ENCODE results near the gene GRM1. TPM values are rescaled to one million over a fixed set of nuclear protein-coding genes. Genes with fewer than 3 reads are reported as not detected.

The GRM1 gene
- total and polyA plus RNA-seq, 2 donors (not counting 1 experiment from before 2014, with no cell fraction given) = 0.17 TPM; not detected in 1

GRCh38 chr6:146426516-146426915, 397.7 kb downstream of the GRM1 start:
- Histone ChIP-seq H3K79me2 (ENCODE audit: control insufficient read depth, insufficient read depth, low read length) (no peaks in the 10 kb centered on the region), H3K9me3 (ENCODE audit: control insufficient read depth, insufficient read depth, low read depth, low read length) (no peaks in the 10 kb centered on the region), H3K4me2 (ENCODE audit: extremely low read depth, insufficient read depth, low read length) (no peak overlapping the region), H3K4me3 (replicated peaks in 1 of 4; ENCODE audit: control extremely low read depth in 1 of 4, insufficient read depth in 1 of 4, low read depth in 3 of 4, low read length in 4 of 4) (no peak overlapping the region), H3K36me3 (ENCODE audit: control insufficient read depth, insufficient read depth, low read length) (no peaks in the 10 kb centered on the region), H3K4me1 (ENCODE audit: control insufficient read depth, extremely low read depth, insufficient read depth, low read length) (no peaks in the 10 kb centered on the region), H2AFZ (ENCODE audit: low read length) (no peak overlapping the region), H3K27me3 (ENCODE audit: control insufficient read depth, insufficient read depth, low read length) (no peaks in the 10 kb centered on the region), H3K9ac (ENCODE audit: insufficient read depth, low read length) (no peak overlapping the region), H3K27ac (ENCODE audit: insufficient read depth, low read length) (no peak overlapping the region), H4K20me1 (ENCODE audit: control insufficient read depth, extremely low read depth, insufficient read depth, low read length) (no peaks in the 10 kb centered on the region)
- no peak for DNase-seq (ENCODE audit: low read depth in 2 of 2)
- TF ChIP-seq EZH2 (IDR thresholded peaks at IDR 0.05; ENCODE audit: low read length, missing control alignments) (no peak), CTCF (conservative IDR thresholded peaks at IDR 0.05 in 1 of 2, IDR thresholded peaks at IDR 0.05 in 1 of 2; ENCODE audit: low read depth in 1 of 2, low read length in 2 of 2) (no peak)

DNA sequence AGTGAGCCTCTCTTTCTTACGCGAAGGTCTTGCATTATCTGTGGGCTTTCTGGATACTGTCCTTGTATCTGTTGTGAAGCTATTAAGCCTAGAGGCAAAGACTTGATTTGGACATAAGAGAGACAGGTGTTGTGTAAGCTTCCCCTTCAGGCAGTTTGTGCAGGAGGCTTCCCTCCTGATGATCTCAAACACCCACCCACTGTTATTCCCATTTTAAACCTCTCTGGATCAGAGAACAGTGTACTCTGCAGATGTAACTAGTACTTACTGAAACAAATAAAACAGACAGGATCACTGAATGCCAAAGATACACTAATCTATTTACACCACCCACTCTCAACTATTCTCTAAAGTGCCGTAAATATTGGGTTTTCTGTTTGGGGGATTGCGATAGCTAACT, 401.0 kb downstream of the GRM1 start:
- DNase-seq (ENCODE audit: low read depth in 2 of 2) = no peak
- Histone ChIP-seq H2AFZ (ENCODE audit: low read length) (no peak overlapping the region), H3K4me3 (replicated peaks in 1 of 4; ENCODE audit: control extremely low read depth in 1 of 4, insufficient read depth in 1 of 4, low read depth in 3 of 4, low read length in 4 of 4) (no peak overlapping the region), H3K9ac (ENCODE audit: insufficient read depth, low read length) (no peak overlapping the region), H3K27me3 (ENCODE audit: control insufficient read depth, insufficient read depth, low read length) (no peaks in the 10 kb centered on the region), H4K20me1 (ENCODE audit: control insufficient read depth, extremely low read depth, insufficient read depth, low read length) (no peaks in the 10 kb centered on the region), H3K9me3 (ENCODE audit: control insufficient read depth, insufficient read depth, low read depth, low read length) (no peaks in the 10 kb centered on the region), H3K79me2 (ENCODE audit: control insufficient read depth, insufficient read depth, low read length) (no peaks in the 10 kb centered on the region), H3K27ac (ENCODE audit: insufficient read depth, low read length) (no peak overlapping the region), H3K4me2 (ENCODE audit: extremely low read depth, insufficient read depth, low read length) (no peak overlapping the region), H3K36me3 (ENCODE audit: control insufficient read depth, insufficient read depth, low read length) (no peaks in the 10 kb centered on the region), H3K4me1 (ENCODE audit: control insufficient read depth, extremely low read depth, insufficient read depth, low read length) (no peaks in the 10 kb centered on the region)
- no peak for TF ChIP-seq EZH2 (IDR thresholded peaks at IDR 0.05; ENCODE audit: low read length, missing control alignments)
- no peak for TF ChIP-seq CTCF (conservative IDR thresholded peaks at IDR 0.05 in 1 of 2, IDR thresholded peaks at IDR 0.05 in 1 of 2; ENCODE audit: low read depth in 1 of 2, low read length in 2 of 2)

DNA sequence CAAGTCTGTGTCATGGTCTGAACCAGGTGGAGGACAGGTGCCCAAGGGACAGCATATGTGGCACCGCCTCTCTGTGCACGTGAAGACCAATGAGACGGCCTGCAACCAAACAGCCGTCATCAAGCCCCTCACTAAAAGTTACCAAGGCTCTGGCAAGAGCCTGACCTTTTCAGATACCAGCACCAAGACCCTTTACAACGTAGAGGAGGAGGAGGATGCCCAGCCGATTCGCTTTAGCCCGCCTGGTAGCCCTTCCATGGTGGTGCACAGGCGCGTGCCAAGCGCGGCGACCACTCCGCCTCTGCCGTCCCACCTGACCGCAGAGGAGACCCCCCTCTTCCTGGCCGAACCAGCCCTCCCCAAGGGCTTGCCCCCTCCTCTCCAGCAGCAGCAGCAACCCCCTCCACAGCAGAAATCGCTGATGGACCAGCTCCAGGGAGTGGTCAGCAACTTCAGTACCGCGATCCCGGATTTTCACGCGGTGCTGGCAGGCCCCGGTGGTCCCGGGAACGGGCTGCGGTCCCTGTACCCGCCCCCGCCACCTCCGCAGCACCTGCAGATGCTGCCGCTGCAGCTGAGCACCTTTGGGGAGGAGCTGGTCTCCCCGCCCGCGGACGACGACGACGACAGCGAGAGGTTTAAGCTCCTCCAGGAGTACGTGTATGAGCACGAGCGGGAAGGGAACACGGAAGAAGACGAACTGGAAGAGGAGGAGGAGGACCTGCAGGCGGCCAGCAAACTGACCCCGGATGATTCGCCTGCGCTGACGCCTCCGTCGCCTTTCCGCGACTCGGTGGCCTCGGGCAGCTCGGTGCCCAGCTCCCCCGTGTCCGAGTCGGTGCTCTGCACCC, 405.2 kb downstream of the GRM1 start:
- Histone ChIP-seq H3K36me3 (ENCODE audit: control insufficient read depth, insufficient read depth, low read length) (no peaks in the 10 kb centered on the region), H3K4me1 (ENCODE audit: control insufficient read depth, extremely low read depth, insufficient read depth, low read length) (no peaks in the 10 kb centered on the region), H3K9ac (ENCODE audit: insufficient read depth, low read length) (no peak overlapping the region), H3K79me2 (ENCODE audit: control insufficient read depth, insufficient read depth, low read length) (no peaks in the 10 kb centered on the region), H3K27ac (ENCODE audit: insufficient read depth, low read length) (no peak overlapping the region), H2AFZ (ENCODE audit: low read length) (peak overlapping the region; percentile 67), H4K20me1 (ENCODE audit: control insufficient read depth, extremely low read depth, insufficient read depth, low read length) (no peaks in the 10 kb centered on the region), H3K27me3 (ENCODE audit: control insufficient read depth, insufficient read depth, low read length) (no peaks in the 10 kb centered on the region), H3K4me2 (ENCODE audit: extremely low read depth, insufficient read depth, low read length) (peak overlapping the region; percentile 51), H3K4me3 (replicated peaks in 1 of 4; ENCODE audit: control extremely low read depth in 1 of 4, insufficient read depth in 1 of 4, low read depth in 3 of 4, low read length in 4 of 4) (peak overlapping the region in 2 of 4 experiments; percentile 41 to 51), H3K9me3 (ENCODE audit: control insufficient read depth, insufficient read depth, low read depth, low read length) (no peaks in the 10 kb centered on the region)
- DNase-seq (ENCODE audit: low read depth in 2 of 2) = peak; percentile 8 to 38
- TF ChIP-seq CTCF (conservative IDR thresholded peaks at IDR 0.05 in 1 of 2, IDR thresholded peaks at IDR 0.05 in 1 of 2; ENCODE audit: low read depth in 1 of 2, low read length in 2 of 2) = no peak
- TF ChIP-seq EZH2 (IDR thresholded peaks at IDR 0.05; ENCODE audit: low read length, missing control alignments) = no peak
